ENCODE data around the gene RTN4IP1.
"Not testable (repeated sequence)": the region's sequence is repeated elsewhere in the genome, so short reads cannot be mapped to it uniquely, and the experiment has no call there.

Gene RTN4IP1

GRCh38 chr6:106628658-106629102, 618 bp downstream of the RTN4IP1 start:
- no peak for DNase-seq (ENCODE audit: low read depth in 2 of 2, low spot score in 1 of 2)

- not testable (repeated sequence) for DNase-seq (ENCODE audit: low read depth in 2 of 2, low spot score in 1 of 2)
These were observed 1.5 kb downstream of the RTN4IP1 start for GRCh38 chr6:106627760-106628159.

- DNase-seq (ENCODE audit: low read depth in 2 of 2, low spot score in 1 of 2), result no peak
These were observed 2.8 kb downstream of the RTN4IP1 start for GRCh38 chr6:106626485-106626884.

DNA sequence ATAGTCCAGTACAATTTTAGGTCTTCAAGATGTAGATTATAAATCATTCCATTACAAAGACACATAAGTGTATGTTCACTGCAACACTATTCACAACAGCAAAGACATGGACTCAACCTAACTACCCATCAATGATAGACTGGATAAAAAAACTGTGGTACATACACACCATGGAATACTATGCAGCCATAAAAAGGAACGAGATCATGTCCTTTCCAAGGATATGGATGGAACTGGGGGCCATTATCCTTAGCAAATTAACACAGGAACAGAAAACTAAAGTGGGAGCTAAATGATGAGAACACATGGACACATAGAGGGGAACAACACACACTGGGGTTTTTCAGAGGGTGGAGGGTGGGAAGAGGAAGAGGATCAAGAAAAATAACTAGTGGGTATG, 6.3 kb downstream of the RTN4IP1 start:
- no peak for DNase-seq (ENCODE audit: low read depth in 2 of 2, low spot score in 1 of 2)

DNA sequence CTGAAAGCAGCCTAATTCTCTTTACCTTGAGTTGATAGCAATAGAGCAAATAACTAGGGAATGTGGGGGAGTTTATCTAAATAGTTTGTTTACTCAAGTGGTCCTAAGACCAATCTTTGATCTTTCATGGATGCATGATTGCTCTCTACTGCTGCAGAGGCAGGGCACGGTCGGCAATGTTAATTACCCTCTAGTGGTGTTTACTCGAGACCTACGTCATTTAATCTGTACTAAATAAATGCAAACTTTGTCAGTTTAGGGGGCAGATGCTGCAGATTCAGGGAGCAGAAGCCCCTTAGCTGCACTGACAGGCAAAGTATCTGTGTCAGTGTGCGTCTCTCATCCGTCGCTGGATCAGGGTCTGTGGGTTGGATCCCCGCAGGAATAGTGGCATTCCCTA, 6.9 kb downstream of the RTN4IP1 start:
- no peak for DNase-seq (ENCODE audit: low read depth in 2 of 2, low spot score in 1 of 2)

DNA sequence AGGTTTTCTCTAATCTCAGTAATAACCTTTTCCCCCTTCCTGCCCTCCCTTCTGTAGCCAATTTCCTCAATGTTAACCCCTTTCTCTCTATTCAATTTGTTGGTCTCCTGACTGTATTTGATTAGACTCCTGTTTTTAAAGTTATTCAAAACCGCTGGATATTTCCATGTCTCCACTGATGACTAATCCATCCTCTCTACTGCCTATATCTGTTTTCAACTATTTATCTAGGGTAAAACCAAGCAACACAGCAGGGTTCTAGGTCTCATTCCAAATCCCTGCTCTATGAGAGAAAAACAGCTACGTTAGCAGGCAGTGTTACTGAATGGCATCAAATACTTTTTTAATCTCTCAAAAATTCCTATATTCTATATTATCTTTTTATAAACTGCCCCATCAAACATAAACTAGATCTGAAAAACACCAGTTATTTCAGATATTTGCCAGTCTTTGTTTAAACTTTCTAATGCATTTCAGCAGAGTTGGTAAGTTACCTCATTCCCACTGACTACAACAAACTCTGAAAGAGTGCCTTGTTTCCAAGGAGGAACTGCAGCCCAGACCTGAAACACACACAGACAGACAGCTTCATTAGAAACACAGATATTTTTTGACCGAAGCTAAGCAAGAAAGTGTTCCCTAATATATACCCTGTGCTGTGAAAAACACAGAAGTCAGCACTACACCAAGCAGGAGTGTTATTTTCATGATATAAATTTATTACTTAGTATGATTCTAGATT, 8.2 kb downstream of the RTN4IP1 start:
- DNase-seq (ENCODE audit: low read depth in 2 of 2, low spot score in 1 of 2), result no peak

- DNase-seq (ENCODE audit: low read depth in 2 of 2, low spot score in 1 of 2), result no peak
These were observed 10.1 kb downstream of the RTN4IP1 start for GRCh38 chr6:106619223-106619622.

GRCh38 chr6:106618324-106618723, 11.0 kb downstream of the RTN4IP1 start:
- DNase-seq (ENCODE audit: low read depth in 2 of 2, low spot score in 1 of 2), result no peak

- DNase-seq (ENCODE audit: low read depth in 2 of 2, low spot score in 1 of 2), result no peak
These were observed 11.4 kb downstream of the RTN4IP1 start for GRCh38 chr6:106617857-106618256.

- no peak for DNase-seq (ENCODE audit: low read depth in 2 of 2, low spot score in 1 of 2)
These were observed 12.0 kb downstream of the RTN4IP1 start for GRCh38 chr6:106617302-106617701.

DNA sequence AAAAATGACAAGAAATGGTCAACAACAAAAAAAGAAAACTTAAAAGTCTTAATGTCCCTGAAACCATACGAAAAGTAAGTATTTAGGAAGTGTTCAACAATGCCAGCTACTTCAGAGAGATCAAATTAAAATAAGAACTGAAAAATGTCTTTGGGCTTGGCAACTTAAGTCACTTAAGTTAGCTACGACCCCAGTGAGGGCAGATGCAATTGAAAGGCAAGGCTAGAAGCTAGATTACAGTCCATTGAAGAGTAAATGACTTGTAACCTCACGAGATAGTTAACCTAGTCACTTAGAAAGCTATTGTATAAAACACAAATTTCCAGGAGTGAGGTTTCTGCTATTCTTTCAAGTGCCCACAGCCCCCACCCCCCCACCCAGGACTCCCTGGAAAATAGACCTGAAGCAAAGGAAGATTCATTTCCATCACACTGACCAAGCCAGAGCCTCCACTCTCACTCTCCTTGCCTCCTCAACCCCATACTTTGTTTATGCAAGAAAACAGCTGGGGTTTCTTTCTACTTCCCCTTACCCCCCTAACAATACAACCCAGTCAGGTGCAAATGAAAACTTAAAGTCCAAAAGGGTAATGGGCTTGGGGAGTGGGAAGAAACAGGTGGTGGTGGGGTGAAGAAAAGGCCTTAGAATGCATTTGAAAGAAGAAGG, 14.6 kb downstream of the RTN4IP1 start:
- no peak for DNase-seq (ENCODE audit: low read depth in 2 of 2, low spot score in 1 of 2)

DNA sequence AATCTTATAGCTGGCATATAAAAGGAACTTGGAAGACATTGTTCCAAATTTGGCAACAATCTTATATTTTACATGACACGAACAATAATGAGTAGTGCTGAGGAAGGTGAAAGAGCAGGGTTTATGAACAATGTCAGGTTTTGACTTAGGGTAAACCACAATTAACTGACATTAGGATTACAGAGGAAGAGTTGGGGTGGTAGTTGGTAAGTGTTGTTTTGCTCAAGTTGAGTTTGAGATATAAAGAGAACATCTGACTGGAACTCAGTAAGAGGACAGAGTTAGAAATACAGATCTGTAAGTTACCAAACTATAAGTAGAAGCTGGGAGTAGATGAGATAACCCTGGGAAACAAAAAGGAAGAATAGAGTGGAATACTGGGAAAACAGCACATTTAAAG, 15.1 kb downstream of the RTN4IP1 start:
- no peak for DNase-seq (ENCODE audit: low read depth in 2 of 2, low spot score in 1 of 2)

DNA sequence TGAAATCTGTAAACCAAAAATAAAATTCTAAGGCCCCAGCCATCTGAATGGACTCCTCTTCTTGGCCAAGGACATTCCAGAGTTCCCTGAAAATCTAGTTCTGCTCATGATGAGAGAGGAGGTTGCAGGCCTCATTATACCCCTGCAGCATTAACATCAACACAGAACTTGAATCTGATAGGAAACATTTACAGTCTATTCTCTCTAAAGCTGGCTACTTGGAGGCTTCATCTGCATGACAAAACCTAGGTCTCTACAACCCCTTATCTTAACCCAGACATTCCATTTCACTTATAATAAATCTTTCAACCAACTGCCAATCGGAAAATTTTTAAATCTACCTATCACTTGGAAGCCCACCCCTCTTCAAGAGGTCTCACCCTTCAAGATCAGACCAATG, 15.7 kb downstream of the RTN4IP1 start:
- DNase-seq (ENCODE audit: low read depth in 2 of 2, low spot score in 1 of 2), result no peak

DNA sequence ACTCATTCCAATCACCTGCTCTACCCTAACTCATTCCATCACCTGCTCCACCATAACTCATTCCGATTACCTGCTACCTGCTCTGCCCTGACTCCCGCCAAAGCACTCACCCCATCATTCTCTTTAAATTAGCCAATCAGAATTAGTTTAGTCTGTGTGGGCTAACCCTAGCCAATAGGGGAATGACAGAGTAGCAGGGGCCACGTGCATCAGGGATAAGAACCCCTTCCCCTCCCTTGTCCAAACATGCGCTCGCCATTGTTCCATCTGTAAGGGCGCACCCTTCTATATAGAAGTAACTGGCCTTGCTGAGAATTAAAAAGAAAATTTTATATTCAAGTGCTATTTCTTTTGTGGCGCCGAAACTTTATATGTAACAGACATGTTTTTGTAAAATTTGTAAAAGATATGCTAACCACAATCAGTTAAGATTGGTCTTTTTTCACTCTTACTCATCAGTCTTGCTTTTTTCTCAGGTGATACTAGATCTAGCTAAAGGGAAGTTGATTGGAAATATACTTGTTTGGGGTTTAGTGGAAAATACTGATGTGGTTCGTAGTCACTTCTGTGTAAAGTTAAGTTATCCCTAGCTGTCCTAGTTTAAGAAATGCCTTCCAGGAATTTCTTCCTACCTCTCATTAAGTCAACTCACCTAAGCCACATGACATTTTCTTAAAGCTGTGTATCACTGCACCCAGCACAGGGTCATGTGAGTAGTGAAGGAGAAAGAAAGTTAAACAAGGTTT, 16.5 kb downstream of the RTN4IP1 start:
- no peak for DNase-seq (ENCODE audit: low read depth in 2 of 2, low spot score in 1 of 2)

GRCh38 chr6:106611030-106611429, 18.3 kb downstream of the RTN4IP1 start:
- no peak for DNase-seq (ENCODE audit: low read depth in 2 of 2, low spot score in 1 of 2)

GRCh38 chr6:106609699-106610098, 19.6 kb downstream of the RTN4IP1 start:
- no peak for DNase-seq (ENCODE audit: low read depth in 2 of 2, low spot score in 1 of 2)

- DNase-seq (ENCODE audit: low read depth in 2 of 2, low spot score in 1 of 2), result no peak
These were observed 21.1 kb downstream of the RTN4IP1 start for GRCh38 chr6:106608080-106608668.

DNA sequence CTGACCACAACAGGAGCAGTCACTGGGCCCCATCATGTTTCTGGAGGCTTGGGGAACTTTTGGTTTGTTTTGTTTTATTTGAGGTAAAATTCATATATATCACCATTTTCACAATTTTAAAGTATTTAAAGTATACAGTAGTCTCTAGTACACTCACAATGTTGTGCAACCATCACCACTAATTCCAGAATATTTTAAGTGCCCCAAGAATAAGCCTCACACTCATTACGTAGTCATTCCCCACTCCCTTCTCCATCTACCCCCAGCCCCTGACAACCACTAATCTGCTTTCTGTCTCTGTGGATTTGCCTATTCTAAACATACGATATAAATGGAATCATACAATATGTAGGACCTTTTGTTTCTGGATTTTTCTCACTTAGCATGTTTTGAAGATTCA, 29.0 kb downstream of the RTN4IP1 start:
- DNase-seq (ENCODE audit: low read depth in 2 of 2, low spot score in 1 of 2), result no peak

- no peak for DNase-seq (ENCODE audit: low read depth in 2 of 2, low spot score in 1 of 2)
These were observed 29.9 kb downstream of the RTN4IP1 start for GRCh38 chr6:106599440-106599839.

DNA sequence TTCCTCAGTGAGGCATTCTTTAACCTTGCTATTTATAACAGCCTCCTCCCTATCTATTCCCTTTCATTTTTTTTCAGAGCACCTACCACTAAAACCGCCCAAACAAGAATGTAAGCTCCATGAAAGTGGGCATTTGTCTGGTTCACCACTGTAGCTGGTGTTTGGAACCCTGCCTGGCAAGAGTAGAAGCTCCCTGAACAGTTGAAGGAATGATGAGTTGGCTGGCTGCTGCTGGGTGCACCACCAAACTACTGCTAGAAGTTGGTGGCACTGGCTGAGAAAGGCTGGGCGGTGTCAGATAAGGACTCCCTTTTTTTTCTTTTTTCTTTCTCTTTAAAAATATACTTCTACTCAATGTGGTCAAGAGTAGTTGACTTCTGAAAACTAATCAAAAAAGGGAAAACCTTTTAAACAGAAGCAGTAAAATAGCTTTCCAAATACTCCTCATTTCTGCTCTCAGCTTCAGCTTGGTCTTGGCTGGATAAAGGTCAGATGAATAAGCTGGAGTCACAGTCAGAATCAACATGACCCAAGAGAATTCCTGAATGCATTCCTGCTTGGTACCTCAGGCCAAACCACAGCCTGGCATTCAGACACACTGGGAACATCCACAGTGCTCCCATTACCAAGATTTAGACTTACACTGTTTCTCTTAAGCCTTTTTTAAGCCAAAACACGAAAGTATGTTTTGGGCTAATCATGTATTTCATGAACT, 38.0 kb downstream of the RTN4IP1 start:
- DNase-seq (ENCODE audit: low read depth in 2 of 2, low spot score in 1 of 2), result no peak

- DNase-seq (ENCODE audit: low read depth in 2 of 2, low spot score in 1 of 2), result not testable (repeated sequence)
These were observed 40.4 kb downstream of the RTN4IP1 start for GRCh38 chr6:106588937-106589336.

All from stimulated activated CD8-positive, alpha-beta memory T cell treated with anti-CD3 and anti-CD28 coated beads, Interleukin-4, amount 100 ng/mL, for 4 hours (primary cell).